ENCODE measurements around the gene TMEM233. TPM values are rescaled to one million over a fixed set of nuclear protein-coding genes. Genes with fewer than 3 reads are reported as not detected.

The TMEM233 gene
- total RNA-seq, 1 experiment from 2014 or later: 0.28 TPM

DNA sequence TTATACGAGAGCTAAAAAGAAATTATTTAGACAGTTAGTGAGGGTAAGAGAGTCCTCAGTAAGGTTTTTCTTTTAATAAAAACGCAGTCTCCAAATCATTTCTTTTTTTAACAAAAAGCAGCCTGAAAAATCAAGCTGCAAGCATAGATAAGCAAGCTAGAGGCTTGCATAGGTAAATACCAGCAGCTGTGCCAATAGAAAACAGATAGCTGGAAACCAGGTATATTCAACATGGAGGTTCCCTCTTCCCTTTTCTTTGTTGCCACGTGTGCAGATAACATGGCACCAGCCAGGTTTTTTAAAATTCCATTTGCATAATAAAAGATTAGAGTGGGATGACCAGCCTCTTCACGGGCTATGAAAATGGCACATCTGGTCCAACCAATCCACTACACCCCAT is 68.3 kb downstream of the TMEM233 start:
- H3K27ac Mint-ChIP-seq: no peak overlapping the region
- no peak for ATAC-seq
- H3K36me3 Mint-ChIP-seq: no peaks in the 10 kb centered on the region
- no peak overlapping the region for H3K4me3 Mint-ChIP-seq
- no peak for DNase-seq (ENCODE audit: low spot score)
- ChIA-PET CTCF (interaction anchor here (1.3 kb wide), 1 partner anchor 19 kb away, joined by 5 read pairs; no protein-coding TSS in a partner anchor), POLR2A (interaction anchor here (0.7 kb wide), 1 partner anchor 798 kb away, joined by 3 read pairs; no protein-coding TSS in a partner anchor)
- TF ChIP-seq, protein P1, sequence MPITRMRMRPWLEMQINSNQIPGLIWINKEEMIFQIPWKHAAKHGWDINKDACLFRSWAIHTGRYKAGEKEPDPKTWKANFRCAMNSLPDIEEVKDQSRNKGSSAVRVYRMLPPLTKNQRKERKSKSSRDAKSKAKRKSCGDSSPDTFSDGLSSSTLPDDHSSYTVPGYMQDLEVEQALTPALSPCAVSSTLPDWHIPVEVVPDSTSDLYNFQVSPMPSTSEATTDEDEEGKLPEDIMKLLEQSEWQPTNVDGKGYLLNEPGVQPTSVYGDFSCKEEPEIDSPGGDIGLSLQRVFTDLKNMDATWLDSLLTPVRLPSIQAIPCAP (CRISPR knock-in tag; IDR thresholded peaks at IDR 0.05): no peak
- no peak for TF ChIP-seq JUN (CRISPR knock-in tag; IDR thresholded peaks at IDR 0.05)
- TF ChIP-seq TEAD1 (CRISPR knock-in tag; IDR thresholded peaks at IDR 0.05): no peak
- TF ChIP-seq ZNF416 (CRISPR knock-in tag; IDR thresholded peaks at IDR 0.05): no peak
- TF ChIP-seq ZNF671 (CRISPR knock-in tag; IDR thresholded peaks at IDR 0.05): no peak
- TF ChIP-seq, protein P2, sequence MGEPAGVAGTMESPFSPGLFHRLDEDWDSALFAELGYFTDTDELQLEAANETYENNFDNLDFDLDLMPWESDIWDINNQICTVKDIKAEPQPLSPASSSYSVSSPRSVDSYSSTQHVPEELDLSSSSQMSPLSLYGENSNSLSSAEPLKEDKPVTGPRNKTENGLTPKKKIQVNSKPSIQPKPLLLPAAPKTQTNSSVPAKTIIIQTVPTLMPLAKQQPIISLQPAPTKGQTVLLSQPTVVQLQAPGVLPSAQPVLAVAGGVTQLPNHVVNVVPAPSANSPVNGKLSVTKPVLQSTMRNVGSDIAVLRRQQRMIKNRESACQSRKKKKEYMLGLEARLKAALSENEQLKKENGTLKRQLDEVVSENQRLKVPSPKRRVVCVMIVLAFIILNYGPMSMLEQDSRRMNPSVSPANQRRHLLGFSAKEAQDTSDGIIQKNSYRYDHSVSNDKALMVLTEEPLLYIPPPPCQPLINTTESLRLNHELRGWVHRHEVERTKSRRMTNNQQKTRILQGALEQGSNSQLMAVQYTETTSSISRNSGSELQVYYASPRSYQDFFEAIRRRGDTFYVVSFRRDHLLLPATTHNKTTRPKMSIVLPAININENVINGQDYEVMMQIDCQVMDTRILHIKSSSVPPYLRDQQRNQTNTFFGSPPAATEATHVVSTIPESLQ (CRISPR knock-in tag; IDR thresholded peaks at IDR 0.05): no peak
- TF ChIP-seq NFE2L1 (CRISPR knock-in tag; IDR thresholded peaks at IDR 0.05): no peak
- no peak for TF ChIP-seq CBFB (CRISPR knock-in tag; IDR thresholded peaks at IDR 0.05; ENCODE audit: low read depth)
- TF ChIP-seq, protein P3, sequence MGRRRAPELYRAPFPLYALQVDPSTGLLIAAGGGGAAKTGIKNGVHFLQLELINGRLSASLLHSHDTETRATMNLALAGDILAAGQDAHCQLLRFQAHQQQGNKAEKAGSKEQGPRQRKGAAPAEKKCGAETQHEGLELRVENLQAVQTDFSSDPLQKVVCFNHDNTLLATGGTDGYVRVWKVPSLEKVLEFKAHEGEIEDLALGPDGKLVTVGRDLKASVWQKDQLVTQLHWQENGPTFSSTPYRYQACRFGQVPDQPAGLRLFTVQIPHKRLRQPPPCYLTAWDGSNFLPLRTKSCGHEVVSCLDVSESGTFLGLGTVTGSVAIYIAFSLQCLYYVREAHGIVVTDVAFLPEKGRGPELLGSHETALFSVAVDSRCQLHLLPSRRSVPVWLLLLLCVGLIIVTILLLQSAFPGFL (CRISPR knock-in tag; IDR thresholded peaks at IDR 0.05; ENCODE audit: borderline replicate concordance): no peak
- TF ChIP-seq, protein P4, sequence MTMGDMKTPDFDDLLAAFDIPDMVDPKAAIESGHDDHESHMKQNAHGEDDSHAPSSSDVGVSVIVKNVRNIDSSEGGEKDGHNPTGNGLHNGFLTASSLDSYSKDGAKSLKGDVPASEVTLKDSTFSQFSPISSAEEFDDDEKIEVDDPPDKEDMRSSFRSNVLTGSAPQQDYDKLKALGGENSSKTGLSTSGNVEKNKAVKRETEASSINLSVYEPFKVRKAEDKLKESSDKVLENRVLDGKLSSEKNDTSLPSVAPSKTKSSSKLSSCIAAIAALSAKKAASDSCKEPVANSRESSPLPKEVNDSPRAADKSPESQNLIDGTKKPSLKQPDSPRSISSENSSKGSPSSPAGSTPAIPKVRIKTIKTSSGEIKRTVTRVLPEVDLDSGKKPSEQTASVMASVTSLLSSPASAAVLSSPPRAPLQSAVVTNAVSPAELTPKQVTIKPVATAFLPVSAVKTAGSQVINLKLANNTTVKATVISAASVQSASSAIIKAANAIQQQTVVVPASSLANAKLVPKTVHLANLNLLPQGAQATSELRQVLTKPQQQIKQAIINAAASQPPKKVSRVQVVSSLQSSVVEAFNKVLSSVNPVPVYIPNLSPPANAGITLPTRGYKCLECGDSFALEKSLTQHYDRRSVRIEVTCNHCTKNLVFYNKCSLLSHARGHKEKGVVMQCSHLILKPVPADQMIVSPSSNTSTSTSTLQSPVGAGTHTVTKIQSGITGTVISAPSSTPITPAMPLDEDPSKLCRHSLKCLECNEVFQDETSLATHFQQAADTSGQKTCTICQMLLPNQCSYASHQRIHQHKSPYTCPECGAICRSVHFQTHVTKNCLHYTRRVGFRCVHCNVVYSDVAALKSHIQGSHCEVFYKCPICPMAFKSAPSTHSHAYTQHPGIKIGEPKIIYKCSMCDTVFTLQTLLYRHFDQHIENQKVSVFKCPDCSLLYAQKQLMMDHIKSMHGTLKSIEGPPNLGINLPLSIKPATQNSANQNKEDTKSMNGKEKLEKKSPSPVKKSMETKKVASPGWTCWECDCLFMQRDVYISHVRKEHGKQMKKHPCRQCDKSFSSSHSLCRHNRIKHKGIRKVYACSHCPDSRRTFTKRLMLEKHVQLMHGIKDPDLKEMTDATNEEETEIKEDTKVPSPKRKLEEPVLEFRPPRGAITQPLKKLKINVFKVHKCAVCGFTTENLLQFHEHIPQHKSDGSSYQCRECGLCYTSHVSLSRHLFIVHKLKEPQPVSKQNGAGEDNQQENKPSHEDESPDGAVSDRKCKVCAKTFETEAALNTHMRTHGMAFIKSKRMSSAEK (CRISPR knock-in tag; IDR thresholded peaks at IDR 0.05; ENCODE audit: borderline replicate concordance): no peak
- TF ChIP-seq, protein P5, sequence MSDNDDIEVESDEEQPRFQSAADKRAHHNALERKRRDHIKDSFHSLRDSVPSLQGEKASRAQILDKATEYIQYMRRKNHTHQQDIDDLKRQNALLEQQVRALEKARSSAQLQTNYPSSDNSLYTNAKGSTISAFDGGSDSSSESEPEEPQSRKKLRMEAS (CRISPR knock-in tag; IDR thresholded peaks at IDR 0.05): no peak
- TF ChIP-seq ZNF425 (CRISPR knock-in tag; conservative IDR thresholded peaks at IDR 0.05): no peak
- TF ChIP-seq, protein P6, sequence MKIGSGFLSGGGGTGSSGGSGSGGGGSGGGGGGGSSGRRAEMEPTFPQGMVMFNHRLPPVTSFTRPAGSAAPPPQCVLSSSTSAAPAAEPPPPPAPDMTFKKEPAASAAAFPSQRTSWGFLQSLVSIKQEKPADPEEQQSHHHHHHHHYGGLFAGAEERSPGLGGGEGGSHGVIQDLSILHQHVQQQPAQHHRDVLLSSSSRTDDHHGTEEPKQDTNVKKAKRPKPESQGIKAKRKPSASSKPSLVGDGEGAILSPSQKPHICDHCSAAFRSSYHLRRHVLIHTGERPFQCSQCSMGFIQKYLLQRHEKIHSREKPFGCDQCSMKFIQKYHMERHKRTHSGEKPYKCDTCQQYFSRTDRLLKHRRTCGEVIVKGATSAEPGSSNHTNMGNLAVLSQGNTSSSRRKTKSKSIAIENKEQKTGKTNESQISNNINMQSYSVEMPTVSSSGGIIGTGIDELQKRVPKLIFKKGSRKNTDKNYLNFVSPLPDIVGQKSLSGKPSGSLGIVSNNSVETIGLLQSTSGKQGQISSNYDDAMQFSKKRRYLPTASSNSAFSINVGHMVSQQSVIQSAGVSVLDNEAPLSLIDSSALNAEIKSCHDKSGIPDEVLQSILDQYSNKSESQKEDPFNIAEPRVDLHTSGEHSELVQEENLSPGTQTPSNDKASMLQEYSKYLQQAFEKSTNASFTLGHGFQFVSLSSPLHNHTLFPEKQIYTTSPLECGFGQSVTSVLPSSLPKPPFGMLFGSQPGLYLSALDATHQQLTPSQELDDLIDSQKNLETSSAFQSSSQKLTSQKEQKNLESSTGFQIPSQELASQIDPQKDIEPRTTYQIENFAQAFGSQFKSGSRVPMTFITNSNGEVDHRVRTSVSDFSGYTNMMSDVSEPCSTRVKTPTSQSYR (CRISPR knock-in tag; IDR thresholded peaks at IDR 0.05): no peak
- no peak for TF ChIP-seq SMAD4 (CRISPR knock-in tag; IDR thresholded peaks at IDR 0.05)
- no peak for TF ChIP-seq FOXK1 (CRISPR knock-in tag; IDR thresholded peaks at IDR 0.05)
- TF ChIP-seq, protein P7, sequence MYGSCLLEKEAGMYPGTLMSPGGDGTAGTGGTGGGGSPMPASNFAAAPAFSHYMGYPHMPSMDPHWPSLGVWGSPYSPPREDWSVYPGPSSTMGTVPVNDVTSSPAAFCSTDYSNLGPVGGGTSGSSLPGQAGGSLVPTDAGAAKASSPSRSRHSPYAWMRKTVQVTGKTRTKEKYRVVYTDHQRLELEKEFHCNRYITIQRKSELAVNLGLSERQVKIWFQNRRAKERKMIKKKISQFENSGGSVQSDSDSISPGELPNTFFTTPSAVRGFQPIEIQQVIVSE (CRISPR knock-in tag; IDR thresholded peaks at IDR 0.05; ENCODE audit: borderline replicate concordance): no peak
- TF ChIP-seq SP1 (CRISPR knock-in tag; conservative IDR thresholded peaks at IDR 0.05): no peak
- TF ChIP-seq NFATC4 (CRISPR knock-in tag; IDR thresholded peaks at IDR 0.05): no peak
- H3K27me3 Mint-ChIP-seq (ENCODE audit: low read depth): peaks cover 14% of the 10 kb centered on the region
- H3K9me3 Mint-ChIP-seq: no peaks in the 10 kb centered on the region
- H3K4me1 Mint-ChIP-seq: peaks cover under 1% of the 10 kb centered on the region; the same call in 1 of the 2 replicates
